SK-N-MC (cell line): ENCODE results near the gene TPBGL.
A peak's percentile ranks its signal among the peaks of the same experiment; 100 is the strongest.

Experiments
- DNase-seq: peaks from one replicate; pipeline ENCODE4 v3.0.0-alpha.2; 2011; ENCODE audit warnings: low read depth, low spot score
- H3K27ac ChIP-seq: fragments of 200-600 bp; sonication (generic); 2 replicates; pipeline ENCODE4 v1.5.1; 2016; ENCODE audit warnings: mixed run types
- H3K36me3 ChIP-seq: fragments of 200-600 bp; sonication (generic); 2 replicates; pipeline ENCODE4 v1.6.1; 2017; ENCODE audit warnings: antibody characterized with exemption, low read length, mixed read lengths; ENCODE audit not compliant: insufficient read depth
- H3K4me3 ChIP-seq: fragments of 200-600 bp; sonication (generic); 2 replicates; pipeline ENCODE4 v1.5.1; 2016
- H3K9ac ChIP-seq: fragments of 200-600 bp; sonication (generic); 2 replicates; pipeline ENCODE4 v1.8.0; 2017; ENCODE audit warnings: mixed run types, mixed read lengths; ENCODE audit not compliant: insufficient read length
- H3K9me3 ChIP-seq: fragments of 200-600 bp; sonication (generic); 2 replicates; pipeline ENCODE4 v1.6.1; 2017; ENCODE audit warnings: low read depth, mild to moderate bottlenecking, antibody characterized with exemption, low read length, moderate library complexity, mixed read lengths
- EZH2 ChIP-seq: fragments of 200-600 bp; sonication (generic); IDR thresholded peaks from one replicate; pipeline ENCODE4 v1.6.1; 2017; ENCODE audit warnings: antibody characterized with exemption
- FOXP2 ChIP-seq: optimal IDR thresholded peaks from 2 replicates; pipeline ENCODE3; 2011; ENCODE audit warnings: mild to moderate bottlenecking, moderate library complexity; ENCODE audit not compliant: insufficient read depth; ENCODE audit errors: extremely low read length, control extremely low read depth
- POLR2AphosphoS5 ChIP-seq: IDR thresholded peaks from 2 replicates; pipeline ENCODE4 v1.6.1; 2012; ENCODE audit warnings: mild to moderate bottlenecking, low read depth, low read length, borderline replicate concordance

The TPBGL gene, protein sequence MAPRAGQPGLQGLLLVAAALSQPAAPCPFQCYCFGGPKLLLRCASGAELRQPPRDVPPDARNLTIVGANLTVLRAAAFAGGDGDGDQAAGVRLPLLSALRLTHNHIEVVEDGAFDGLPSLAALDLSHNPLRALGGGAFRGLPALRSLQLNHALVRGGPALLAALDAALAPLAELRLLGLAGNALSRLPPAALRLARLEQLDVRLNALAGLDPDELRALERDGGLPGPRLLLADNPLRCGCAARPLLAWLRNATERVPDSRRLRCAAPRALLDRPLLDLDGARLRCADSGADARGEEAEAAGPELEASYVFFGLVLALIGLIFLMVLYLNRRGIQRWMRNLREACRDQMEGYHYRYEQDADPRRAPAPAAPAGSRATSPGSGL

DNA sequence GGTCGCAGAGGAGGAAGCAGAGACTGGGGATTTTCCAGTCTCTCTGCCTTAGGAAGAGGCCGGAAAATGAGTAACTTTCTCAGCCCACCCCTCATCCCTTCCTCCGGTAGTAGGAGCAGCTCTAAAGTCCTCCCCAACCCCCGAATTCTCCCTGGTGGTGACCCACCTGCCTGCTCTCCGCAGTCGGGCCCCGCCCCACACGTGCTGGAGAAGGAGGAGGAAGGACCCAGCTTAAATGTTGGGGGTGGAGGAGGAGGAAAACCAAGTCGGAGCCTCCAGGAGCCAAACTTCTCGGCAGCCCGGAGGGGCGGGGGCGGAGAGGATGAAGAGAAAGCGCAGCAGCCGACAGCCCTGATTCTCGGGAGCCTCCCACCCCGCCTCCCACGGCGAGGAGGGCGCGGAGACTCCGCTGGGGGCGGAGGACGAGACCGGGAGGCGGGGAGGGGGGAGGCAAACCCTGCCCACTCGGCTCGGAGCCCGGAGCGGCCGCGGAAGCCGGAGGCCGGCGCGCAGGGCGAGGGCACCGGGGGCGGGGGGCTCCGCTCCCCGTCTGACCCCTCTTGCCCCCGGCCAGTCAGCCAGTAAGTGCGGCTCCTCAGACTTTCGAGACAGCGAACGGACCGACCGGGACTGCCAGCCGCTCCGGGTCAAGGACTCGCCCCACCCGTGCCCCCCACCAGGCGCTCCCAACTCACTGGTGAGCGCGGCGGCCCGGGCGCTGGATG, at the start of gene TPBGL:
TSS of gene TPBGL (plus strand) at position 464 of the 725 bp plus-strand sequence. CDS start 276 bp downstream, outside the sequence.
- no peak within 1 kb of the TSS for H3K9ac ChIP-seq
- H3K36me3 ChIP-seq = no peaks in the 10 kb centered on the region
- no peaks in the 10 kb centered on the region for H3K9me3 ChIP-seq
- no peak within 1 kb of the TSS for H3K27ac ChIP-seq
- peak within 1 kb of the TSS; percentile 76 for H3K4me3 ChIP-seq
- DNase-seq = no peak
- TF ChIP-seq FOXP2 = no peak
- no peak for TF ChIP-seq EZH2

DNA sequence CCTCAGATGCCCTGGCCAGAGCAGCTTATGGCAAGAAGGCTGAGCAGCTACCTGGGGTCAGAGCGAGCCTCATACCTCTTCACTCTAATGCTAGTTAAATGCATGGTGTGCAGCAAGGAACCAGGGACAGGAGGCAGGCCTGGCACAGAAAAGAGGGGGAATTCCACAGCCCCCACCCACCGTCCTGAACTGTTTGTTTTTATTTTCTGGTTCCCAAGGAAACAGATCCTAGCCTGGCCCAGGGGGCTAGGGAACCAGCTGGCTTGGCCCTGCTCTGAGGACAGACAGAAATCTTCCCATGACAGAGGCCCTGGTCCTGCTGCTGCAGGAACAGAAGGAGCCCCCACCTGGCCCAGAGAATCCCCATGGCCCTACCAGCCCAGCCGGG, 49.2 kb upstream of the TPBGL start:
- H3K9ac ChIP-seq = no peak overlapping the region
- DNase-seq = no peak
- TF ChIP-seq FOXP2 (no peak), POLR2AphosphoS5 (no peak), EZH2 (no peak)

DNA sequence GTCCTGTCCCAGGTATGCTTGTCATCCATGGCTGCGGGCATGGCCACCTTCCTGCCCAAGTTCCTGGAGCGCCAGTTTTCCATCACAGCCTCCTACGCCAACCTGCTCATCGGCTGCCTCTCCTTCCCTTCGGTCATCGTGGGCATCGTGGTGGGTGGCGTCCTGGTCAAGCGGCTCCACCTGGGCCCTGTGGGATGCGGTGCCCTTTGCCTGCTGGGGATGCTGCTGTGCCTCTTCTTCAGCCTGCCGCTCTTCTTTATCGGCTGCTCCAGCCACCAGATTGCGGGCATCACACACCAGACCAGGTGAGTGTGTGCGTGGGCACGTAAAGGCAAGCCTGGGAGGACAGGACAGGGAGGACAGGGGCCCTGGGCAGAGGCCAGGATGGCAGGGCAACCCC, 47.3 kb upstream of the TPBGL start:
- Histone ChIP-seq H3K9me3 (no peaks in the 10 kb centered on the region), H3K9ac (no peak overlapping the region), H3K36me3 (no peaks in the 10 kb centered on the region), H3K27ac (no peak overlapping the region), H3K4me3 (no peak overlapping the region)
- TF ChIP-seq EZH2 (no peak), FOXP2 (no peak), POLR2AphosphoS5 (no peak)
- DNase-seq = no peak

More for the DNA sequence above, 49.2 kb upstream of the TPBGL start:
- no peak overlapping the region for H3K4me3 ChIP-seq
- no peak overlapping the region for H3K27ac ChIP-seq
- H3K9me3 ChIP-seq = no peaks in the 10 kb centered on the region
- H3K36me3 ChIP-seq = no peaks in the 10 kb centered on the region

DNA sequence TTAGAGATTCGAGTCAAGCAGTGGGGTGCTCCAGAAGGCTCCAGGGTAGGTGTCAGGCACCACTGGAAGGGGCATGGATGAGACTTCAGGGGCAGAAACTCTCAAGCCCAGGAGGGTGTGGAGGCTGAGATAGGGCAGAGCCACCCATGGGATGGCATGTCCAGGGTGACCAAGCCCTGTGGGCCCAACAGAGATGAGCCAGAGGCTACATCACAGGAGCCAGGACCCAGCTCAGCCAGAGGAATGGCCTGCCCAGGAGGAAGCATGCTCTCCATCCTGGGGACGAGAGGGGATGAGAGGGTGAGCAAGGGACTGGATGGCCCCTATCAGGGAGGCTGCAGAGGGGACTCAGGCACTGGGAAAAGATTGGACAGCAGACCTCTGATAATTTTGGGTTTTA, 46.9 kb upstream of the TPBGL start:
- H3K27ac ChIP-seq = no peak overlapping the region
- no peak overlapping the region for H3K4me3 ChIP-seq
- H3K36me3 ChIP-seq = no peaks in the 10 kb centered on the region
- H3K9me3 ChIP-seq = no peaks in the 10 kb centered on the region
- no peak overlapping the region for H3K9ac ChIP-seq
- no peak for DNase-seq
- TF ChIP-seq POLR2AphosphoS5 (no peak), FOXP2 (no peak), EZH2 (no peak)

DNA sequence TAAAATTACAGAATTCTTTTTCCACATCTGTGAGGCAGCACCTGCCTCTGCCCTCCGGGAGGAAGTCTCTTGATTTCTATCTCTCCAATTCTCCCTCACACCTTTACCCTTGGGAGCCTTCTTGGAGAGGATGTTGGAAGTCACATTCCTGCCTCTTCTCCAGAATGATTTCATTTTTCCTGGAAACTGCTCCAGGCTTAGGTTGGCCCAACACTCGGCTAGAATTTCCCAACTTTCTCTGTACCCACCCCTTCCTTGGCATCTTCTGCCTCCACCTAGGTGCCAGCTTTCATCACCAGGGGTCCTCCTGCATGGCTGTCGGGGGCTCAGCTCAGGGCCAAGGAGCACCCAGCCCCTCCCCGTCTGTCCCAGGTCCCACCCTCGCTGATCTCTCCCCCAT, 46.4 kb upstream of the TPBGL start:
- Histone ChIP-seq H3K27ac (no peak overlapping the region), H3K9ac (no peak overlapping the region), H3K36me3 (no peaks in the 10 kb centered on the region), H3K9me3 (no peaks in the 10 kb centered on the region), H3K4me3 (no peak overlapping the region)
- no peak for TF ChIP-seq FOXP2
- TF ChIP-seq POLR2AphosphoS5 = no peak
- TF ChIP-seq EZH2 = no peak
- no peak for DNase-seq

DNA sequence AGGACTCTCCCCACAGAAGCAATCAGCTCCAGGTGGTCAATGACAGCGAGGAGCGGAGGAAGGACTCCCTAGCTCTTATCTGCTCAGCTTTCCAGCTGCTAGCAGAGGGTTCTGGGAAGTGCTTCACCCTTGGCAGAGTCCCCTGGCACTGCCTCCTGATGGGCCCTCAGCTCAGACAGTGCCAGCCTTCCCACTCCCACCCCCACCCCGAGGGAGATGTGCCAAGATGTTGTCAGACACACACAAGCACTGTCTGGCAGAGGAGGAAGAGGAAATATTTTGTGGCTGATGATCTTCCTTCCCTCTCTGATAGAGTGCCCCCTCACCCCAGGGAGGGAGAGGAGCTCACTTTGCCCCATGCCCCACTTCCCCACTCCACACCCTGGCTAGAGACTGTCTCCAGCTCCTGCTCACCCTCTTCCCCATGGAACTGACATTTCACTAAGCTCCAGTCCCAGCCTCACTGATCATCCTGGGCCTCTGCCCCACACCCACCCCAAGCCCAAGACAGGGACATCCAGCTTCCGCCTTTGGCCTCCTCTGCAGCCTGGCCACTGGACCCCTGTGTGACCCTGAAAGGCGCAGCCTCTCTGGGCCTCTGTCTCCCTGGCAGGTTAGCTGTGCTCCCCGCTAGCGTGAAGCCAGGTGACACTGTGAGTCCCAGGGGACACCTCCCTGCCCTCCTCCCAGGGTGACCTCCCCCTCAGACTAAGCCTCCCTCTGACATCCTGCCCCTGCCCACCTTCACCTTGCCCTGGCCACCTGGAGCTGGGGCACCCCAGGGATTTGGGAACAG, 45.2 kb upstream of the TPBGL start:
- Histone ChIP-seq H3K4me3 (no peak overlapping the region), H3K9me3 (no peaks in the 10 kb centered on the region), H3K9ac (no peak overlapping the region), H3K36me3 (no peaks in the 10 kb centered on the region), H3K27ac (no peak overlapping the region)
- TF ChIP-seq FOXP2 = no peak
- no peak for TF ChIP-seq POLR2AphosphoS5
- no peak for TF ChIP-seq EZH2
- no peak for DNase-seq

DNA sequence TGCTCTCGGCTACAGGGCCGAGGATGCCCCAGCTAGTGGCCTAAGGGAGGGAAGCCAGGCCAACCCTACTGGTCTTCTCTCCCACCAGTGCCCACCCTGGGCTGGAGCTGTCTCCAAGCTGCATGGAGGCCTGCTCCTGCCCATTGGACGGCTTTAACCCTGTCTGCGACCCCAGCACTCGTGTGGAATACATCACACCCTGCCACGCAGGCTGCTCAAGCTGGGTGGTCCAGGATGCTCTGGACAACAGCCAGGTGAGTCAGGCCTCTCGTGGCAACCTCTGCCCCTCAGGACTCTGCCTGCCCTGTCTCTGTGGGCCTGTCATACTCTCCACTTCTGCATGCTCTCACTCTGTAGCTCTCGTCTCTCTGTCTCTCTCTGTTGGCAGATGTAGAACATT, 44.1 kb upstream of the TPBGL start:
- no peaks in the 10 kb centered on the region for H3K36me3 ChIP-seq
- no peak for DNase-seq
- no peak overlapping the region for H3K27ac ChIP-seq
- no peak overlapping the region for H3K9ac ChIP-seq
- no peaks in the 10 kb centered on the region for H3K9me3 ChIP-seq
- no peak for TF ChIP-seq FOXP2
- TF ChIP-seq EZH2 = no peak
- TF ChIP-seq POLR2AphosphoS5 = no peak
- no peak overlapping the region for H3K4me3 ChIP-seq
